Neural crest cell (in vitro differentiated cells): ENCODE results near the gene LCMT2. TPM values are rescaled to one million over a fixed set of nuclear protein-coding genes. Genes with fewer than 3 reads are reported as not detected.

Experiments
- DNase-seq: peaks from one replicate; pipeline ENCODE4 v3.0.0; 2021; ENCODE audit warnings: low read depth, mixed read lengths, low spot score
- H3K27ac Mint-ChIP-seq: one replicate; pipeline ENCODE4 v1.8.0; 2021; ENCODE audit warnings: mild to moderate bottlenecking, mixed read lengths; ENCODE audit not compliant: unreplicated experiment
- H3K27me3 Mint-ChIP-seq: 2 replicates; pipeline ENCODE4 v1.8.0; 2021; ENCODE audit warnings: low read depth, mild to moderate bottlenecking, mixed read lengths
- H3K36me3 Mint-ChIP-seq: 2 replicates; pipeline ENCODE4 v1.8.0; 2021; ENCODE audit warnings: low read depth, mild to moderate bottlenecking, mixed read lengths
- H3K4me1 Mint-ChIP-seq: 2 replicates; pipeline ENCODE4 v1.8.0; 2021; ENCODE audit warnings: mixed read lengths
- H3K4me3 Mint-ChIP-seq: one replicate; pipeline ENCODE4 v1.8.0; 2021; ENCODE audit warnings: mild to moderate bottlenecking, mixed read lengths
- H3K9me3 Mint-ChIP-seq: 2 replicates; pipeline ENCODE4 v1.8.0; 2021; ENCODE audit warnings: mixed read lengths
- total RNA-seq: library from RNA; stranded (reverse); gene quantifications from 2 replicates; pipeline ENCODE4 v1.2.1, GENCODE V29; 2021
- TF ChIP-seq, protein P1 (sequence below): fragments of 200-600 bp; sonication (generic); conservative IDR thresholded peaks from 2 replicates; pipeline ENCODE4 v1.5.0; 2021; ENCODE audit warnings: antibody characterized with exemption, mild to moderate bottlenecking

The LCMT2 gene
- total RNA-seq, 1 donor from 2014 or later: 18.8 TPM

DNA sequence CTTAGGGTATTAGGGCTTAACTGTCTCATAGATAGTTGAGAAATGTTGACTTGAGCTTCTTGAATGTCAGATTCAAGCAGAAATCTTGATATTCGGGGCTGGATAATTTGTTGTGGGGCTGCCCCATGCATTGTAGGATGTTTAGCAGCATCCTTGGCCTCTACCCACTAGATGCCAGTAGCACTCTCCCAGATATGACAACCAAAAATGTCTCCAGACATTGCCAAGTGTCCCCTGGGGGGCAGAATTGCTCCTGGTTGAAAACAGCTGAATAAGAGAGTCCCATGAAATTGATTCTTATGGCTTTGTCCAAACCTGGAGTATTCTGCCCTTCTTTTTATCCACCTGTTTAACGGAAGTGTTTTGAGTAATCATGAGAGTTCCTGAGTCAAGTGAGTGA lies 15.9 kb upstream of the LCMT2 start:
- Mint-ChIP-seq H3K27ac (no peak overlapping the region), H3K4me1 (no peaks in the 10 kb centered on the region), H3K27me3 (no peaks in the 10 kb centered on the region), H3K9me3 (no peaks in the 10 kb centered on the region), H3K36me3 (peaks cover 6% of the 10 kb centered on the region), H3K4me3 (no peak overlapping the region)
- no peak for DNase-seq
- TF ChIP-seq, protein P1, sequence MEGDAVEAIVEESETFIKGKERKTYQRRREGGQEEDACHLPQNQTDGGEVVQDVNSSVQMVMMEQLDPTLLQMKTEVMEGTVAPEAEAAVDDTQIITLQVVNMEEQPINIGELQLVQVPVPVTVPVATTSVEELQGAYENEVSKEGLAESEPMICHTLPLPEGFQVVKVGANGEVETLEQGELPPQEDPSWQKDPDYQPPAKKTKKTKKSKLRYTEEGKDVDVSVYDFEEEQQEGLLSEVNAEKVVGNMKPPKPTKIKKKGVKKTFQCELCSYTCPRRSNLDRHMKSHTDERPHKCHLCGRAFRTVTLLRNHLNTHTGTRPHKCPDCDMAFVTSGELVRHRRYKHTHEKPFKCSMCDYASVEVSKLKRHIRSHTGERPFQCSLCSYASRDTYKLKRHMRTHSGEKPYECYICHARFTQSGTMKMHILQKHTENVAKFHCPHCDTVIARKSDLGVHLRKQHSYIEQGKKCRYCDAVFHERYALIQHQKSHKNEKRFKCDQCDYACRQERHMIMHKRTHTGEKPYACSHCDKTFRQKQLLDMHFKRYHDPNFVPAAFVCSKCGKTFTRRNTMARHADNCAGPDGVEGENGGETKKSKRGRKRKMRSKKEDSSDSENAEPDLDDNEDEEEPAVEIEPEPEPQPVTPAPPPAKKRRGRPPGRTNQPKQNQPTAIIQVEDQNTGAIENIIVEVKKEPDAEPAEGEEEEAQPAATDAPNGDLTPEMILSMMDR: no peak

DNA sequence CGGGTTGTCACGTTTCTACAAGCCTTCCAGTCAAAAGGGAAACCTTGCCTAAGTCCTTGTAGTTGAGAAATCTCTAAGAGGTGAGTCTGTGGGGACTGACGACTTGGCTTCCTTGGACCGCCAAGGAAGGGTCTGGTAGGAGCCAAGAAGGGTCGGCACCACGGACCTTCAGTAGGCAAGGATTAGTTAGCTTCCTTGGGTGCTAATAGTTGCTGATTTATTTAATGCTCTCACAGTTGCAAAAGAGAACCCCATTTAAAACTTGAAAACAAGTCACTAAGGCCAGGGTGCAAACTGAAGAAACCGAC lies 361 bp upstream of the LCMT2 start:
- peak overlapping the region; percentile 99 for H3K4me3 Mint-ChIP-seq
- H3K9me3 Mint-ChIP-seq: no peaks in the 10 kb centered on the region
- no peak for DNase-seq
- TF ChIP-seq, protein P1: no peak
- H3K4me1 Mint-ChIP-seq: peaks cover 27% of the 10 kb centered on the region
- peaks cover 17% of the 10 kb centered on the region for H3K36me3 Mint-ChIP-seq
- peaks cover under 1% of the 10 kb centered on the region for H3K27me3 Mint-ChIP-seq
- peak overlapping the region; percentile 98 for H3K27ac Mint-ChIP-seq

DNA sequence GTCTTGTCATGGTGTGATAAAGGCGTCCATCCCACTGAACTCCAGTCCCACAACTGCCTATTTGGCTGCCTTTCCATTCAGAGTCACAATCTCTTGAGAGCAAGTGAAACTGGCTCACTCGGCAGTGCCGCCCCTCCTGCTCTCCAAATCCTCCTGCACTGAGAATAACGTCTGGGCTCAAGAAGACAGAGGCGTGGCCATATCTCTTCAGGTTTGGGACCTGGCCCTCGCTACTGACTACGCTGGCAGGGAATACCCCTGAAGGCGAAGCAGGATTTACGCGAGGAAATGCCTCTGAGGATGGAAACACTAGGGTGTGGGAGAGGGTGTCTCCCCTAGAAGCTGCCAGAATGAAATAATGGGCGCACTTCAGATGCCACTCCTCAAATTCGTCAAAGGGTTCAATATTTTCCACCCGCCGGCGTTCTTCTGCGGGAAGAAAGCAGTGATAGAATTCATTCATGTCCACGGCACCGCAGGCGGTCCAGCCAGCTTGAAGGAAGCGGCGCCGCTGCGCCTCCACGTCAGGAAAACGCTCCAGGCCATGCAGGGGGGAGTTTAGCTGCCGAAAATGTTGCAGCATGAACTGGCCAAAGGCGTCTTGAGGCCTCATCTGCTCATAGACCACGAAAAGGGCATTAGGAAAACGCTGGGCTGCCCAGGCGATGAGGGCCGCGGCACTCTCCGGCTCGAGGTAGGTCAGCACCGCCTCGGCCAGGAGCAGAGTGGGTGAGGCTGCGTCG lies 985 bp downstream of the LCMT2 start:
- Mint-ChIP-seq H3K27ac (peak overlapping the region; percentile 78), H3K4me3 (peak overlapping the region; percentile 99), H3K27me3 (peaks cover 8% of the 10 kb centered on the region), H3K9me3 (no peaks in the 10 kb centered on the region), H3K36me3 (peaks cover 17% of the 10 kb centered on the region), H3K4me1 (peaks cover 27% of the 10 kb centered on the region)
- TF ChIP-seq, protein P1: no peak
- DNase-seq: peak; percentile 13

DNA sequence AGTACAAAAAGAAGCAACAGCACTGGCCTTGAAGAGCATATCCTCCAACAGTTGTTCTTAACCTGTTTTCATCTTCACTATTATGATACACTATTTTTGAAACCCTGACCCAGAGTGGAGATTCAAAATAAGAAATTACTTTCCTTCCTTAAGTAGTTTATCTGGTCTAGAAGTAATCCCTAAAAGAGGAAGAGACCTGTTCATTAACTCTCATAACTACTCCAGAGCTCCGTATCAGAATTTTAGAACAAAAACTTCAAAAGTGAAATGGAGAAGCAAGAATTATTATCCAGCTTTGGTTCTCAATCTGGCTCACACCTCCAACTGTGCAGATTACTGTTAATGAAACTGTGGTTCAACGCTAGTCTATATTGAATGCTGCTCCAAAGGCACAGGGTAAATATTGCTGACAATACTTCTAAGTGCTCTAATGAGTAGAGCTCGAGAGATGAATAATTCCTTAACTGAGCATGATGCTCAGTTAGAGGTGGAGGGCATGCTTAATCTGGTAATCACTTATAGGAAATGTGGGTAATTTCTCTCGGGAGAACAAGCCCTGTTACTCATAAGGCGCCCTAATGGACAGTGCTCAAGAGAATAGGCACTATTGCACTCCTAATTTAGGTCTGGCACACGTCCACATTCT lies 5.2 kb downstream of the LCMT2 start:
- TF ChIP-seq, protein P1: no peak
- Mint-ChIP-seq H3K36me3 (peaks cover 14% of the 10 kb centered on the region), H3K27me3 (peaks cover 27% of the 10 kb centered on the region), H3K27ac (no peak overlapping the region), H3K9me3 (no peaks in the 10 kb centered on the region), H3K4me1 (peaks cover 13% of the 10 kb centered on the region), H3K4me3 (no peak overlapping the region)
- no peak for DNase-seq

DNA sequence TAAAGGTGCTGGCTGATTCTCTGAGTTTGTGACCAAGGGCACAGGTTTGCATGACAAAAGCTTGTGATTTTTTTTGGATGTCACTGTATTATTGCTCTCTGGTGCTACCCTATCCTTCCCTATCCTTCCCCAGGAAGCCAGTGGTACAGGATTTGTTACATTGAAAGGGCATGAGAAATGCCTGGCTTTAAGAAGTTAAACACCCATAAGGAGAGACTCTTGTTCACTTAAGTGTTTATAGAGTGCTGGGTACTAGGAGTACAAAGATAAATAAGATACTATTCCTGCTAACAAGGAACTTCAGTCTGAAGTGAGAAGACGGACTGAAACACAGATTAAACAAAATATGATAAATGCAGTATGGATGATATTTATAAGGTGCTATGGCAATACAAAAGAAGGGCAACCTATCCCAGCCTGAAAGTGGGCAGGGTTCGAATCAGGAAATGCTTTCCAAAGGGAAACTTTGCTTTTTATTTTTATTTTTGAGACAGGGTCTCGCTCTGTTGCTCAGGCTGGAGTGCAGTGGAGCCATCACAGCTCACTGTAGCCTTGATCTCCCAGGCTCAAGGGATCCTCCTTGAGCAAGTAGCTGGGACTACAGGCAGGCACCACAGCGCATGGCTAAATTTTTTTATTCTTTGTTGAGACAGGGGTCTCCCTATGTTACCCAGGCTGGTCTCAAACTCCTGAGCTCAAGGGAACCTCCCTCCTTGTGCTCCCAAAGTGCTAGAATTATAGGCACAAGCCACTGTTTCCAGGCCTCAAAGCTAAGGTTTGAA lies 11.2 kb downstream of the LCMT2 start:
- Mint-ChIP-seq H3K4me3 (no peak overlapping the region), H3K36me3 (no peaks in the 10 kb centered on the region), H3K27ac (no peak overlapping the region), H3K27me3 (peaks cover 39% of the 10 kb centered on the region), H3K4me1 (peaks cover 4% of the 10 kb centered on the region), H3K9me3 (no peaks in the 10 kb centered on the region)
- DNase-seq: no peak
- TF ChIP-seq, protein P1: no peak
